Measurements from ENCODE around the gene EVA1C. TPM values are rescaled to one million over a fixed set of nuclear protein-coding genes. Genes with fewer than 3 reads are reported as not detected.

Gene EVA1C
- total RNA-seq, 1 experiment from 2014 or later, result 0.98 TPM

GRCh38 chr21:32366191-32366590, 46.3 kb upstream of the EVA1C start:
- H3K27ac Mint-ChIP-seq, result no peak overlapping the region
- H3K9me3 ChIP-seq (ENCODE audit: control insufficient read depth, low read depth, low read length), result no peaks in the 10 kb centered on the region
- H3T11ph ChIP-seq (ENCODE audit: low read length), result no peak overlapping the region
- no peak overlapping the region for H3K4me2 ChIP-seq (ENCODE audit: insufficient read depth, insufficient read length, low read length)
- no peaks in the 10 kb centered on the region for H3K23me2 ChIP-seq (ENCODE audit: insufficient read length, low read depth, low read length, poor library complexity, severe bottlenecking)
- no peaks in the 10 kb centered on the region for H4K20me1 ChIP-seq (ENCODE audit: control insufficient read depth, insufficient read depth, insufficient read length)
- H3K9me3 Mint-ChIP-seq, result no peaks in the 10 kb centered on the region
- H3K56ac ChIP-seq (ENCODE audit: insufficient read length, low read depth, low read length), result no peak overlapping the region
- H3K4me1 ChIP-seq (ENCODE audit: insufficient read depth, low read length), result no peaks in the 10 kb centered on the region
- H3K4me3 Mint-ChIP-seq, result no peak overlapping the region
- H3K79me1 ChIP-seq (ENCODE audit: insufficient read depth, low read depth, low read length, poor library complexity, severe bottlenecking), result no peaks in the 10 kb centered on the region
- no peak overlapping the region for H2BK120ac ChIP-seq (ENCODE audit: low read depth, low read length, poor library complexity, severe bottlenecking)
- no peak overlapping the region for H2AFZ ChIP-seq (ENCODE audit: low read length)
- H2BK5ac ChIP-seq (ENCODE audit: insufficient read length, low read length), result no peak overlapping the region
- H2AK5ac ChIP-seq (ENCODE audit: insufficient read length, low read length), result no peak overlapping the region
- TF ChIP-seq CTCF (conservative IDR thresholded peaks at IDR 0.05), result no peak
- no peak overlapping the region for H3K14ac ChIP-seq (ENCODE audit: insufficient read depth, low read length)
- no peak for DNase-seq
- H2BK12ac ChIP-seq (ENCODE audit: insufficient read length, low read depth, low read length), result no peak overlapping the region
- no peak overlapping the region for H4K8ac ChIP-seq (replicated peaks; ENCODE audit: insufficient read length, low read depth, low read length)
- H3K27me3 Mint-ChIP-seq (ENCODE audit: low read depth), result no peaks in the 10 kb centered on the region
- H3K4me1 Mint-ChIP-seq, result no peaks in the 10 kb centered on the region
- no peak overlapping the region for H4K91ac ChIP-seq (ENCODE audit: insufficient read length, low read depth, low read length)
- H2BK15ac ChIP-seq (ENCODE audit: low read depth, low read length), result no peak overlapping the region
- H3K23ac ChIP-seq (ENCODE audit: insufficient read length, low read depth, low read length), result no peak overlapping the region
- no peak overlapping the region for H3K9ac ChIP-seq (ENCODE audit: extremely low read depth, insufficient read length, low read length)
- no peaks in the 10 kb centered on the region for H3K79me2 ChIP-seq (ENCODE audit: insufficient read depth, low read length)
- H3K27me3 ChIP-seq (ENCODE audit: insufficient read depth, low read length), result no peaks in the 10 kb centered on the region
- no peak overlapping the region for H3K4ac ChIP-seq (ENCODE audit: low read depth, low read length)
- no peak overlapping the region for H3K18ac ChIP-seq (ENCODE audit: insufficient read length, low read depth, low read length)
- peaks cover 44 to 85% (median 75%) of the 10 kb centered on the region in 3 experiments; a peak in 6 of 7 replicates for H3K36me3 Mint-ChIP-seq (ENCODE audit: insufficient read depth in 1 of 3, low read depth in 3 of 3)
- no peak overlapping the region for H3K27ac ChIP-seq (ENCODE audit: insufficient read length, low read depth, low read length)
- no peak overlapping the region for H2BK20ac ChIP-seq (ENCODE audit: low read depth, low read length, poor library complexity, severe bottlenecking)
- WGBS (ENCODE audit: extremely low coverage, insufficient read length, low lambda C conversion rate), result no CpG with 5 or more reads among the region's 4 CpGs
- no peak overlapping the region for H4K5ac ChIP-seq (ENCODE audit: insufficient read length, low read depth, low read length)
